Measurements from ENCODE around the gene ZNF777. TPM values are rescaled to one million over a fixed set of nuclear protein-coding genes. Genes with fewer than 3 reads are reported as not detected.

The ZNF777 gene
- total RNA-seq, 2 donors from 2014 or later = 9.7 to 11.1 TPM

DNA sequence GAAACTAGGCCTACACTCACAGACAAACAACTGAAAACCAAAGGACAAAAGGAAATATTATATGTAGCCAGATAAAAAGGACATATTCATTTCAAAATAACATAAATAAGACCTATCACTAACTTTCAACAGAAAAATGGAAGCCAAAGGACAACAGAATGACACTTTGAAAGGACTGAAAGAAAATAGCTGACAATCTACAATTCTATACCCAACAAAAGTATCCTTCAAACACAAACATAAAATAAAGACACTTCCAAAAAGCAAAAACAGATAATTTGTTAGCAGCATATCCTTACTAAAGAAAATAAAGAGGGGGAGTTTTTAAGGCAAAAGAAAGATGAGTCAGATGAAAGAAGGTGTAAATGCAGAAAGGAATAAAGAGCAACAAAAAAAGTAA, 44.7 kb upstream of the ZNF777 start:
- no peak overlapping the region for H3K4me3 Mint-ChIP-seq
- TF ChIP-seq CTCF (conservative IDR thresholded peaks at IDR 0.05) = no peak
- H3K27ac Mint-ChIP-seq = no peak overlapping the region
- peaks cover 20% of the 10 kb centered on the region for H3K27me3 Mint-ChIP-seq (ENCODE audit: insufficient read depth)
- no peaks in the 10 kb centered on the region for H3K36me3 ChIP-seq (ENCODE audit: control insufficient read depth, insufficient read depth, low read length)
- H3K36me3 Mint-ChIP-seq (ENCODE audit: low read depth) = no peaks in the 10 kb centered on the region
- peaks cover 25% of the 10 kb centered on the region for H3K27me3 ChIP-seq (ENCODE audit: control insufficient read depth, insufficient read depth, low read length, poor library complexity, severe bottlenecking)
- peaks cover 47% of the 10 kb centered on the region for H3K9me3 Mint-ChIP-seq
- H3K4me1 ChIP-seq (ENCODE audit: control insufficient read depth, insufficient read depth, low read length) = peaks cover 3% of the 10 kb centered on the region
- H3K9me3 ChIP-seq (ENCODE audit: control insufficient read depth, low read length) = peaks cover 32% of the 10 kb centered on the region
- no peak overlapping the region for H3K4me3 ChIP-seq (ENCODE audit: low read length)
- no peak overlapping the region for H3K27ac ChIP-seq (ENCODE audit: low read depth, low read length)
- H3K4me1 Mint-ChIP-seq = peaks cover 4% of the 10 kb centered on the region
- H3K9ac ChIP-seq (ENCODE audit: extremely low read depth, low read length, poor library complexity, severe bottlenecking) = no peak overlapping the region
- DNase-seq = no peak

- Mint-ChIP-seq H3K27ac (no peak overlapping the region), H3K36me3 (ENCODE audit: low read depth) (no peaks in the 10 kb centered on the region), H3K4me3 (no peak overlapping the region), H3K9me3 (peaks cover 13% of the 10 kb centered on the region), H3K4me1 (peaks cover 6% of the 10 kb centered on the region), H3K27me3 (ENCODE audit: insufficient read depth) (peaks cover 42% of the 10 kb centered on the region)
- Histone ChIP-seq H3K27ac (ENCODE audit: low read depth, low read length) (no peak overlapping the region), H3K4me3 (ENCODE audit: low read length) (no peak overlapping the region), H3K36me3 (ENCODE audit: control insufficient read depth, insufficient read depth, low read length) (no peaks in the 10 kb centered on the region), H3K9me3 (ENCODE audit: control insufficient read depth, low read length) (peaks cover 17% of the 10 kb centered on the region), H3K4me1 (ENCODE audit: control insufficient read depth, insufficient read depth, low read length) (peaks cover 3% of the 10 kb centered on the region), H3K9ac (ENCODE audit: extremely low read depth, low read length, poor library complexity, severe bottlenecking) (no peak overlapping the region), H3K27me3 (ENCODE audit: control insufficient read depth, insufficient read depth, low read length, poor library complexity, severe bottlenecking) (peaks cover 51% of the 10 kb centered on the region)
- WGBS, 2 experiments (ENCODE audit: insufficient coverage in 1 of 2, insufficient read length in 1 of 2) = 75 to 90% methylated on average over 13 of the region's 13 CpGs
- no peak for DNase-seq
- TF ChIP-seq CTCF (conservative IDR thresholded peaks at IDR 0.05) = no peak
Observed at GRCh38 chr7:149501651-149502050, 40.8 kb upstream of the ZNF777 start.

- no peaks in the 10 kb centered on the region for H3K36me3 Mint-ChIP-seq (ENCODE audit: low read depth)
- Histone ChIP-seq H3K9ac (ENCODE audit: extremely low read depth, low read length, poor library complexity, severe bottlenecking) (no peak overlapping the region), H3K27ac (ENCODE audit: low read depth, low read length) (no peak overlapping the region), H3K36me3 (ENCODE audit: control insufficient read depth, insufficient read depth, low read length) (no peaks in the 10 kb centered on the region), H3K27me3 (ENCODE audit: control insufficient read depth, insufficient read depth, low read length, poor library complexity, severe bottlenecking) (peaks cover 51% of the 10 kb centered on the region), H3K9me3 (ENCODE audit: control insufficient read depth, low read length) (peaks cover 11% of the 10 kb centered on the region), H3K4me1 (ENCODE audit: control insufficient read depth, insufficient read depth, low read length) (peaks cover 3% of the 10 kb centered on the region), H3K4me3 (ENCODE audit: low read length) (no peak overlapping the region)
- no peak overlapping the region for H3K4me3 Mint-ChIP-seq
- H3K9me3 Mint-ChIP-seq = peaks cover 9% of the 10 kb centered on the region
- no peak for TF ChIP-seq CTCF (conservative IDR thresholded peaks at IDR 0.05)
- H3K27ac Mint-ChIP-seq = no peak overlapping the region
- DNase-seq = no peak
- H3K4me1 Mint-ChIP-seq = peaks cover 13% of the 10 kb centered on the region
- H3K27me3 Mint-ChIP-seq (ENCODE audit: insufficient read depth) = peaks cover 42% of the 10 kb centered on the region
- 83% methylated on average over 2 to 4 of the region's 4 CpGs for WGBS, 2 experiments (ENCODE audit: insufficient coverage in 1 of 2, insufficient read length in 1 of 2)
Observed at GRCh38 chr7:149500910-149501309, 40.0 kb upstream of the ZNF777 start.
